Lower leg skin (tissue), 4 donors: ENCODE measurements around the gene SEPHS1. TPM values are rescaled to one million over a fixed set of nuclear protein-coding genes. Genes with fewer than 3 reads are reported as not detected.
A peak's percentile ranks its signal among the peaks of the same experiment; 100 is the strongest.

Source experiments
- DNase-seq, 2 donors: peaks; one replicate each; pipeline ENCODE4 v3.0.0-alpha.2; 2019; ENCODE audit warnings: low spot score in 2 of 2
- H3K4me3 ChIP-seq: fragments of 200-600 bp; sonication (generic); 2 replicates; pipeline ENCODE4 v1.5.1; 2017; ENCODE audit warnings: mild to moderate bottlenecking, low read depth; ENCODE audit not compliant: poor library complexity, severe bottlenecking
- CTCF ChIP-seq, 3 donors: fragments of 450-650 bp; IDR thresholded peaks; one replicate each; pipeline ENCODE4 v1.5.1; 2016; ENCODE audit warnings: antibody characterized with exemption in 3 of 3, mild to moderate bottlenecking in 3 of 3, moderate library complexity in 2 of 3
- POLR2A ChIP-seq, 2 donors: fragments of 450-650 bp; IDR thresholded peaks; one replicate each; pipeline ENCODE4 v1.6.1; 2016 to 2017; ENCODE audit warnings: antibody characterized with exemption in 2 of 2, mild to moderate bottlenecking in 1 of 2, moderate library complexity in 1 of 2
- WGBS, 2 donors: methylation state at CpG; one replicate each; pipeline ENCODE4 v1.1.5; 2018; 5-methylcytosine and 5-hydroxymethylcytosine counted together
- intact Hi-C: fragments of 100-400 bp; cut with DNase I; formaldehyde crosslinking; loops from one replicate; pipeline ENCODE4 v1.15.0; 2023; ENCODE audit warnings: low total_unique reads
- total RNA-seq, 4 donors: library from RNA; depleted of rRNA; stranded (reverse); fragments of >200 nt; gene quantifications; one replicate each; pipeline ENCODE4 v1.1.0, GENCODE V29; 2016

SEPHS1 gene
- total RNA-seq, 4 donors from 2014 or later: 14.4 to 35.0 (median 17.4) TPM

GRCh38 chr10:13371897-13372470 lies 23.9 kb upstream of the SEPHS1 start:
- WGBS, 2 donors: 26 to 32% methylated on average over 6 of the region's 6 CpGs
- no peak overlapping the region for H3K4me3 ChIP-seq
- DNase-seq: peak; percentile 68 to 89

GRCh38 chr10:13366891-13367290 lies 18.8 kb upstream of the SEPHS1 start:
- intact Hi-C loops: no loop called here
- TF ChIP-seq POLR2A (IDR thresholded peaks at IDR 0.05): no peak
- WGBS, 2 donors: 87 to 92% methylated on average over 4 of the region's 4 CpGs
- no peak overlapping the region for H3K4me3 ChIP-seq
- DNase-seq: no peak

More at GRCh38 chr10:13371897-13372470, 23.9 kb upstream of the SEPHS1 start:
- peak in 1 of 3 donors; percentile 63 for TF ChIP-seq CTCF (IDR thresholded peaks at IDR 0.05)
- no peak for TF ChIP-seq POLR2A (IDR thresholded peaks at IDR 0.05)
- intact Hi-C loops: loop anchor here (10.0 kb wide), 1 partner anchor 63 kb away; no protein-coding TSS in a partner anchor

GRCh38 chr10:13365831-13366230 lies 17.7 kb upstream of the SEPHS1 start:
- WGBS, 2 donors: 68 to 82% methylated on average over 6 of the region's 6 CpGs
- intact Hi-C loops: no loop called here
- no peak overlapping the region for H3K4me3 ChIP-seq
- TF ChIP-seq CTCF (IDR thresholded peaks at IDR 0.05): no peak
- no peak for TF ChIP-seq POLR2A (IDR thresholded peaks at IDR 0.05)
- DNase-seq: no peak

GRCh38 chr10:13365243-13365642 lies 17.1 kb upstream of the SEPHS1 start:
- no peak overlapping the region for H3K4me3 ChIP-seq
- intact Hi-C loops: no loop called here
- TF ChIP-seq CTCF (IDR thresholded peaks at IDR 0.05): no peak
- TF ChIP-seq POLR2A (IDR thresholded peaks at IDR 0.05): no peak
- no peak for DNase-seq
- WGBS, 2 donors: 67 to 70% methylated on average over 5 of the region's 5 CpGs

GRCh38 chr10:13360587-13360986 lies 12.5 kb upstream of the SEPHS1 start:
- no peak for DNase-seq
- H3K4me3 ChIP-seq: no peak overlapping the region
- 74 to 76% methylated on average over 7 of the region's 7 CpGs for WGBS, 2 donors
- no peak for TF ChIP-seq CTCF (IDR thresholded peaks at IDR 0.05)
- intact Hi-C loops: no loop called here

GRCh38 chr10:13356392-13356791 lies 8.3 kb upstream of the SEPHS1 start:
- no peak overlapping the region for H3K4me3 ChIP-seq
- intact Hi-C loops: no loop called here
- DNase-seq: no peak
- WGBS, 2 donors: 59 to 60% methylated on average over 4 of the region's 4 CpGs
- TF ChIP-seq POLR2A (IDR thresholded peaks at IDR 0.05): no peak
- TF ChIP-seq CTCF (IDR thresholded peaks at IDR 0.05): no peak
